SJSA1 (cell line): ENCODE measurements around the gene SENP5. TPM values are rescaled to one million over a fixed set of nuclear protein-coding genes. Genes with fewer than 3 reads are reported as not detected.

ENCODE experiments used
- DNase-seq, 2 experiments: peaks; one replicate each; pipeline ENCODE4 v3.0.0-alpha.2; 2015 to 2020; ENCODE audit warnings: low spot score in 2 of 2, low read depth in 1 of 2
- H3K27ac ChIP-seq: fragments of 250-450 bp; sonication (Bioruptor Pico); 2 replicates; pipeline ENCODE4 v1.5.1; 2020; ENCODE audit warnings: mild to moderate bottlenecking, moderate library complexity
- H3K27me3 ChIP-seq: fragments of 250-450 bp; sonication (Bioruptor Pico); replicated peaks from 2 replicates; pipeline ENCODE4 v1.5.1; 2020; ENCODE audit warnings: mild to moderate bottlenecking, moderate library complexity
- H3K36me3 ChIP-seq: fragments of 250-450 bp; sonication (Bioruptor Pico); 2 replicates; pipeline ENCODE4 v1.5.1; 2020; ENCODE audit warnings: mild to moderate bottlenecking
- H3K4me1 ChIP-seq: fragments of 250-450 bp; sonication (Bioruptor Pico); replicated peaks from 2 replicates; pipeline ENCODE4 v1.6.1; 2021; ENCODE audit warnings: mild to moderate bottlenecking
- H3K4me3 ChIP-seq: fragments of 250-450 bp; sonication (Bioruptor Pico); 2 replicates; pipeline ENCODE4 v1.5.1; 2020; ENCODE audit warnings: mild to moderate bottlenecking
- H3K9me3 ChIP-seq: fragments of 250-450 bp; sonication (Bioruptor Pico); replicated peaks from 2 replicates; pipeline ENCODE4 v1.5.1; 2020; ENCODE audit warnings: mild to moderate bottlenecking
- total RNA-seq: library from RNA; depleted of rRNA; stranded (reverse); fragments of >200 nt; shearing (Covaris generic); gene quantifications from 2 replicates; pipeline ENCODE4 v1.2.3, GENCODE V29; 2014

Gene SENP5
- total RNA-seq, 1 experiment from 2014 or later: 35.6 TPM

- no peaks in the 10 kb centered on the region; the same call in none of the 2 replicates for H3K4me1 ChIP-seq
- no peaks in the 10 kb centered on the region for H3K9me3 ChIP-seq
- DNase-seq: no peak
- H3K27me3 ChIP-seq: no peaks in the 10 kb centered on the region
- no peak overlapping the region for H3K27ac ChIP-seq
- H3K36me3 ChIP-seq: no peaks in the 10 kb centered on the region
- H3K4me3 ChIP-seq: no peak overlapping the region
These were observed 95.4 kb downstream of the SENP5 start for GRCh38 chr3:196962930-196963630.

GRCh38 chr3:196963631-196963953 is 95.9 kb downstream of the SENP5 start:
- peak in 1 of 2 experiments; percentile 20 for DNase-seq
- Histone ChIP-seq H3K36me3 (no peaks in the 10 kb centered on the region), H3K4me3 (no peak overlapping the region), H3K27ac (no peak overlapping the region), H3K4me1 (peaks cover 5% of the 10 kb centered on the region), H3K27me3 (no peaks in the 10 kb centered on the region), H3K9me3 (no peaks in the 10 kb centered on the region)

GRCh38 chr3:196965112-196965803 is 97.5 kb downstream of the SENP5 start:
- Histone ChIP-seq H3K27me3 (no peaks in the 10 kb centered on the region), H3K9me3 (0 out of 2 replicates have a peak, but pooled peaks cover 6% of the 10 kb centered on the region), H3K27ac (no peak overlapping the region), H3K4me1 (peaks cover 20% of the 10 kb centered on the region), H3K36me3 (0 out of 2 replicates have a peak, but pooled peaks cover 3% of the 10 kb centered on the region), H3K4me3 (no peak overlapping the region)
- DNase-seq: no peak

- no peak for DNase-seq
- H3K4me1 ChIP-seq: peaks cover 20% of the 10 kb centered on the region
- no peaks in the 10 kb centered on the region for H3K27me3 ChIP-seq
- H3K36me3 ChIP-seq: 0 out of 2 replicates have a peak, but pooled peaks cover 3% of the 10 kb centered on the region
- H3K27ac ChIP-seq: no peak overlapping the region
- H3K9me3 ChIP-seq: 0 out of 2 replicates have a peak, but pooled peaks cover 6% of the 10 kb centered on the region
- H3K4me3 ChIP-seq: no peak overlapping the region
These were observed 98.1 kb downstream of the SENP5 start for GRCh38 chr3:196965804-196966173.

- Histone ChIP-seq H3K27ac (no peak overlapping the region), H3K9me3 (peaks cover 10% of the 10 kb centered on the region; the same call in 1 of the 2 replicates), H3K27me3 (no peaks in the 10 kb centered on the region), H3K4me3 (no peak overlapping the region), H3K36me3 (0 out of 2 replicates have a peak, but pooled peaks cover 3% of the 10 kb centered on the region), H3K4me1 (peaks cover 20% of the 10 kb centered on the region)
- DNase-seq: no peak
These were observed 99.0 kb downstream of the SENP5 start for GRCh38 chr3:196966526-196967401.

- Histone ChIP-seq H3K9me3 (peaks cover 10% of the 10 kb centered on the region; the same call in 1 of the 2 replicates), H3K27me3 (no peaks in the 10 kb centered on the region), H3K27ac (no peak overlapping the region), H3K4me3 (no peak overlapping the region; the same call in 1 of the 2 replicates), H3K36me3 (0 out of 2 replicates have a peak, but pooled peaks cover 3% of the 10 kb centered on the region), H3K4me1 (peaks cover 20% of the 10 kb centered on the region)
- no peak for DNase-seq
These were observed 99.9 kb downstream of the SENP5 start for GRCh38 chr3:196967412-196968232.

GRCh38 chr3:196968233-196969133 is 100.8 kb downstream of the SENP5 start, which contains the start of gene PIGZ:
PIGZ (minus strand) TSS chr3:196968833; CDS start chr3:196952031, 16,802 bp downstream.
- no peaks in the 10 kb centered on the region for H3K27me3 ChIP-seq
- peaks cover 10% of the 10 kb centered on the region; the same call in 1 of the 2 replicates for H3K9me3 ChIP-seq
- H3K27ac ChIP-seq: no peak within 1 kb of the TSS
- peaks cover 20% of the 10 kb centered on the region for H3K4me1 ChIP-seq
- DNase-seq: no peak
- H3K36me3 ChIP-seq: 0 out of 2 replicates have a peak, but pooled peaks cover 3% of the 10 kb centered on the region
- H3K4me3 ChIP-seq: peak within 1 kb of the TSS; percentile 60

GRCh38 chr3:196969134-196969659 is 101.5 kb downstream of the SENP5 start:
- peak in 1 of 2 experiments; percentile 31 for DNase-seq
- Histone ChIP-seq H3K27me3 (no peaks in the 10 kb centered on the region), H3K9me3 (peaks cover 10% of the 10 kb centered on the region; the same call in 1 of the 2 replicates), H3K36me3 (0 out of 2 replicates have a peak, but pooled peaks cover 3% of the 10 kb centered on the region), H3K4me3 (peak overlapping the region; percentile 60), H3K27ac (no peak overlapping the region), H3K4me1 (peaks cover 20% of the 10 kb centered on the region)

- Histone ChIP-seq H3K9me3 (peaks cover 10% of the 10 kb centered on the region; the same call in 1 of the 2 replicates), H3K4me3 (peak overlapping the region; percentile 60), H3K4me1 (peaks cover 20% of the 10 kb centered on the region), H3K27me3 (no peaks in the 10 kb centered on the region), H3K36me3 (0 out of 2 replicates have a peak, but pooled peaks cover 3% of the 10 kb centered on the region), H3K27ac (no peak overlapping the region)
- peak in 1 of 2 experiments; percentile 44 for DNase-seq
These were observed 102.2 kb downstream of the SENP5 start for GRCh38 chr3:196969660-196970546.

GRCh38 chr3:196970547-196971093 is 102.9 kb downstream of the SENP5 start:
- DNase-seq: no peak
- Histone ChIP-seq H3K27ac (no peak overlapping the region), H3K9me3 (peaks cover 10% of the 10 kb centered on the region; the same call in 1 of the 2 replicates), H3K4me1 (peaks cover 20% of the 10 kb centered on the region), H3K4me3 (no peak overlapping the region), H3K36me3 (0 out of 2 replicates have a peak, but pooled peaks cover 3% of the 10 kb centered on the region), H3K27me3 (no peaks in the 10 kb centered on the region)
